H1 (cell line): ENCODE data around the gene LINGO4. TPM values are rescaled to one million over a fixed set of nuclear protein-coding genes. Genes with fewer than 3 reads are reported as not detected.

Experiments
- CTCF ChIA-PET: fragments of 300-600 bp; sonication (Branson Sonifier 250); formaldehyde crosslinking; loops from one replicate; lab custom pipeline; 2021; ENCODE audit not compliant: partially characterized antibody; lab: Charles Lee
- POLR2A ChIA-PET: fragments of 300-600 bp; sonication (Branson Sonifier 250); formaldehyde crosslinking; loops from one replicate; lab custom pipeline; 2021; ENCODE audit warnings: inconsistent platforms; ENCODE audit not compliant: partially characterized antibody; lab: Charles Lee
- DNase-seq, 2 experiments: peaks; one replicate each; pipeline versions ENCODE4 v3.0.0 to v3.0.0-alpha.2; 2010 to 2022; ENCODE audit warnings: low spot score in 2 of 2, low read depth in 1 of 2, mixed read lengths in 1 of 2
- FAIRE-seq: peaks from 2 replicates; lab custom pipeline; 2011; peaks lifted over from hg19 to GRCh38; lab: Jason Lieb, UNC
- H2AFZ ChIP-seq: 2 replicates; pipeline ENCODE4 v1.8.1; 2012; ENCODE audit warnings: low read length, inconsistent platforms
- H2AK5ac ChIP-seq: 2 replicates; pipeline ENCODE4 v1.6.1; 2013; ENCODE audit warnings: low read depth, low read length
- H2BK120ac ChIP-seq: replicated peaks from 2 replicates; pipeline ENCODE3; 2013; ENCODE audit warnings: low read depth, low read length, inconsistent platforms
- H2BK12ac ChIP-seq: 2 replicates; pipeline ENCODE4 v1.6.1; 2013; ENCODE audit warnings: low read depth, low read length
- H2BK15ac ChIP-seq: 2 replicates; pipeline ENCODE4 v1.6.1; 2013; ENCODE audit warnings: low read length
- H2BK20ac ChIP-seq: 2 replicates; pipeline ENCODE4 v1.6.1; 2013; ENCODE audit warnings: low read length
- H2BK5ac ChIP-seq: 2 replicates; pipeline ENCODE4 v1.6.1; 2013; ENCODE audit warnings: low read depth, low read length
- H3K14ac ChIP-seq: 2 replicates; pipeline ENCODE4 v1.6.1; 2013; ENCODE audit warnings: inconsistent platforms; ENCODE audit not compliant: insufficient read length
- H3K18ac ChIP-seq: 2 replicates; pipeline ENCODE4 v1.6.1; 2013; ENCODE audit warnings: low read length; ENCODE audit errors: extremely low read depth
- H3K23ac ChIP-seq: 2 replicates; pipeline ENCODE4 v1.6.1; 2013; ENCODE audit warnings: inconsistent platforms; ENCODE audit not compliant: insufficient read length
- H3K23me2 ChIP-seq: 2 replicates; pipeline ENCODE4 v1.6.1; 2013; ENCODE audit warnings: low read depth, low read length
- H3K27ac ChIP-seq: 2 replicates; pipeline ENCODE4 v1.6.1; 2011; ENCODE audit warnings: low read depth, low read length, inconsistent platforms
- H3K27me3 ChIP-seq, 4 experiments: replicated peaks in 1 of 4; 1 replicate in 1 of 4; 2 replicates in 3 of 4; pipeline versions ENCODE4 v1.6.1 to v1.8.1; 2011 to 2013; ENCODE audit warnings: low read length in 3 of 4, mild to moderate bottlenecking in 3 of 4, inconsistent platforms in 2 of 4, mixed read lengths in 2 of 4, moderate library complexity in 1 of 4; ENCODE audit not compliant: control insufficient read depth in 3 of 4, insufficient read depth in 3 of 4; ENCODE audit errors: extremely low read depth in 1 of 4
- H3K36me3 ChIP-seq, 4 experiments: 2 replicates each; pipeline versions ENCODE4 v1.6.1 to v1.8.1; 2011 to 2013; ENCODE audit warnings: mild to moderate bottlenecking in 4 of 4, low read length in 3 of 4, moderate library complexity in 2 of 4, control low read depth in 1 of 4, inconsistent platforms in 1 of 4; ENCODE audit not compliant: insufficient read depth in 4 of 4, control insufficient read depth in 2 of 4
- H3K4ac ChIP-seq: replicated peaks from 2 replicates; pipeline ENCODE3; 2013; ENCODE audit warnings: low read length, low read depth, mixed read lengths, inconsistent platforms; ENCODE audit not compliant: insufficient read length
- H3K4me1 ChIP-seq, 4 experiments: replicated peaks in 1 of 4; 1 replicate in 1 of 4; 2 replicates in 3 of 4; pipeline versions ENCODE4 v1.6.1 to v1.8.1; 2011 to 2013; ENCODE audit warnings: low read length in 3 of 4, inconsistent platforms in 2 of 4, mixed read lengths in 1 of 4; ENCODE audit not compliant: insufficient read depth in 4 of 4, control insufficient read depth in 3 of 4
- H3K4me2 ChIP-seq, 2 experiments: 2 replicates each; pipeline versions ENCODE4 v1.6.1 to v1.8.1; 2011 to 2013; ENCODE audit warnings: low read depth in 2 of 2, low read length in 2 of 2, control low read depth in 1 of 2, inconsistent platforms in 1 of 2, mild to moderate bottlenecking in 1 of 2; ENCODE audit not compliant: insufficient read depth in 1 of 2
- H3K4me3 ChIP-seq, 4 experiments: fragments of 200-600, 300-600 bp in 1 of 4; sonication (generic), shearing (Covaris generic), sonication (Bioruptor Twin) in 1 of 4; 2 replicates each; pipeline versions ENCODE4 v1.5.1 to v1.8.1; 2011 to 2016; ENCODE audit warnings: low read length in 4 of 4, low read depth in 3 of 4, control low read depth in 2 of 4, inconsistent platforms in 2 of 4, mild to moderate bottlenecking in 2 of 4, mixed read lengths in 1 of 4, moderate library complexity in 1 of 4; ENCODE audit not compliant: insufficient read depth in 2 of 4; ENCODE audit errors: extremely low read depth in 1 of 4
- H3K56ac ChIP-seq: replicated peaks from 2 replicates; pipeline ENCODE3; 2013; ENCODE audit warnings: low read depth, mild to moderate bottlenecking, mixed read lengths, low read length, inconsistent platforms; ENCODE audit not compliant: insufficient read length
- H3K79me1 ChIP-seq: 2 replicates; pipeline ENCODE4 v1.6.1; 2013; ENCODE audit warnings: low read depth, low read length, control low read depth
- H3K79me2 ChIP-seq, 2 experiments: 2 replicates each; pipeline versions ENCODE4 v1.6.1 to v1.8.1; 2012 to 2013; ENCODE audit warnings: low read length in 2 of 2, mild to moderate bottlenecking in 2 of 2, inconsistent platforms in 1 of 2; ENCODE audit not compliant: insufficient read depth in 2 of 2, control insufficient read depth in 1 of 2
- H3K9ac ChIP-seq, 4 experiments: replicated peaks in 1 of 4; 1 replicate in 1 of 4; 2 replicates in 3 of 4; pipeline versions ENCODE4 v1.6.1 to v1.8.1; 2011 to 2013; ENCODE audit warnings: low read depth in 3 of 4, low read length in 3 of 4, control low read depth in 2 of 4, mild to moderate bottlenecking in 2 of 4, moderate library complexity in 2 of 4, inconsistent platforms in 1 of 4; ENCODE audit errors: extremely low read depth in 1 of 4
- H3K9me3 ChIP-seq, 2 experiments: 2 replicates each; pipeline versions ENCODE4 v1.6.1 to v1.8.1; 2012 to 2013; ENCODE audit warnings: mild to moderate bottlenecking in 2 of 2, moderate library complexity in 2 of 2, control low read depth in 1 of 2, inconsistent platforms in 1 of 2, low read depth in 1 of 2, low read length in 1 of 2, mixed read lengths in 1 of 2; ENCODE audit not compliant: insufficient read depth in 2 of 2
- H4K20me1 ChIP-seq, 2 experiments: replicated peaks in 1 of 2; 2 replicates each; pipeline versions ENCODE3 to v1.8.1; 2011 to 2013; ENCODE audit warnings: inconsistent platforms in 2 of 2, low read length in 2 of 2, mild to moderate bottlenecking in 1 of 2; ENCODE audit not compliant: insufficient read depth in 2 of 2, control insufficient read depth in 1 of 2
- H4K5ac ChIP-seq: 2 replicates; pipeline ENCODE4 v1.6.1; 2013; ENCODE audit warnings: low read length, low read depth, mixed read lengths, inconsistent platforms; ENCODE audit not compliant: insufficient read length
- H4K8ac ChIP-seq: 2 replicates; pipeline ENCODE4 v1.8.0; 2013; ENCODE audit warnings: mild to moderate bottlenecking, moderate library complexity, low read length, inconsistent platforms; ENCODE audit not compliant: insufficient read depth; ENCODE audit errors: extremely low read depth
- H4K91ac ChIP-seq: replicated peaks from 2 replicates; pipeline ENCODE3; 2013; ENCODE audit warnings: low read length, mixed read lengths, inconsistent platforms; ENCODE audit not compliant: insufficient read length
- GTF2F1 ChIP-seq: IDR thresholded peaks from 2 replicates; pipeline ENCODE4 v1.6.1; 2012; ENCODE audit warnings: low read depth, low read length, improper control_type of control experiment, borderline replicate concordance
- HDAC2 ChIP-seq, 2 experiments: fragments of 300-600 bp in 1 of 2; sonication (generic) in 1 of 2; IDR thresholded peaks; 2 replicates each; pipeline ENCODE4 v1.6.1; 2011 to 2012; ENCODE audit warnings: low read depth in 2 of 2, low read length in 2 of 2, mild to moderate bottlenecking in 2 of 2, moderate library complexity in 2 of 2, borderline replicate concordance in 1 of 2, inconsistent platforms in 1 of 2
- MAFK ChIP-seq: IDR thresholded peaks from 2 replicates; pipeline ENCODE4 v1.6.1; 2012; ENCODE audit warnings: low read depth, mild to moderate bottlenecking, improper control_type of control experiment, low read length
- WGBS, 2 experiments: shearing (Covaris generic) in 1 of 2; methylation state at CpG; one replicate each; pipeline versions ENCODE4 v1.1.6 to v1.1.7; 2013 to 2015; ENCODE audit warnings: low lambda C conversion rate in 2 of 2, mixed read lengths in 2 of 2, inconsistent platforms in 1 of 2, low coverage in 1 of 2, missing lambda C conversion rate in 1 of 2; ENCODE audit not compliant: insufficient replicate concordance in 2 of 2, insufficient coverage in 1 of 2, insufficient read length in 1 of 2; ENCODE audit errors: extremely low coverage in 1 of 2, missing lambda C conversion rate in 1 of 2; 5-methylcytosine and 5-hydroxymethylcytosine counted together
- polyA plus RNA-seq, 7 experiments: library from polyadenylated mRNA; depleted of rRNA in 3 of 7; stranded (reverse) in 5 of 7; unstranded in 2 of 7; fragments of >200 nt in 5 of 7; fragments of 200-250 nt in 2 of 7; gene quantifications; 1 replicate in 5 of 7; 2 replicates in 1 of 7; 4 replicates in 1 of 7; pipeline versions ENCODE4 v1.2.1 to v1.2.3, GENCODE V29; 2011 to 2013; ENCODE audit warnings: missing spikeins in 2 of 7, mixed read lengths in 2 of 7
- total RNA-seq: library from RNA; stranded (reverse); fragmentation: NEBNext Ultra II Directional; extraction: Animal tissue kit (Norgen Biotek cat#: 25700); gene quantifications from 2 replicates; pipeline ENCODE4 v1.2.1, GENCODE V29; 2021

Gene LINGO4
- total and polyA plus RNA-seq, 2 of the 8 experiments (the other 6 are each of a cell fraction or from before 2014, with no cell fraction given), result 0.03 TPM; not detected in 1

GRCh38 chr1:151814426-151814825, 9.2 kb upstream of the LINGO4 start:
- no peaks in the 10 kb centered on the region for H4K20me1 ChIP-seq
- H3K4me1 ChIP-seq, result peaks cover under 1 to 5% (median 3%) of the 10 kb centered on the region in 4 experiments; a peak in 3 of 7 replicates
- H4K5ac ChIP-seq, result no peak overlapping the region
- no peak overlapping the region for H3K4me3 ChIP-seq
- no peak overlapping the region; the same call in 1 of the 2 replicates for H3K27ac ChIP-seq
- H2BK5ac ChIP-seq, result no peak overlapping the region
- no peak overlapping the region for H2BK120ac ChIP-seq
- H3K23me2 ChIP-seq, result no peaks in the 10 kb centered on the region
- ChIA-PET POLR2A (no interaction called here), CTCF (interaction anchor here (1.1 to 1.6 kb wide), 3 partner anchors 9 to 153 kb away, joined by 3 to 5 read pairs (median 3); no protein-coding TSS in a partner anchor)
- 94% methylated on average over 15 of the region's 15 CpGs; no CpG with 5 or more reads in 1 of the 2 experiments for WGBS, 2 experiments
- DNase-seq (no peak), FAIRE-seq (no peak)
- H3K9me3 ChIP-seq, result no peaks in the 10 kb centered on the region
- no peaks in the 10 kb centered on the region for H3K36me3 ChIP-seq
- TF ChIP-seq MAFK (no peak), HDAC2 (IDR thresholded peaks at IDR 0.05; ENCODE audit: borderline replicate concordance in 1 of 2, low read depth in 2 of 2, low read length in 2 of 2) (no peak), GTF2F1 (no peak)
- no peak overlapping the region for H2BK12ac ChIP-seq
- no peak overlapping the region for H2AFZ ChIP-seq
- H2BK15ac ChIP-seq, result no peak overlapping the region
- H3K79me1 ChIP-seq, result no peaks in the 10 kb centered on the region
- no peak overlapping the region for H3K4me2 ChIP-seq
- no peak overlapping the region for H3K23ac ChIP-seq
- H3K4ac ChIP-seq, result no peak overlapping the region
- no peak overlapping the region for H3K9ac ChIP-seq
- no peak overlapping the region for H4K91ac ChIP-seq
- H4K8ac ChIP-seq, result no peak overlapping the region
- H2AK5ac ChIP-seq, result no peak overlapping the region
- no peak overlapping the region for H3K14ac ChIP-seq
- H3K18ac ChIP-seq, result no peak overlapping the region
- H3K56ac ChIP-seq, result no peak overlapping the region
- no peak overlapping the region for H2BK20ac ChIP-seq
- no peaks in the 10 kb centered on the region for H3K27me3 ChIP-seq
- no peaks in the 10 kb centered on the region for H3K79me2 ChIP-seq
